Breast epithelium (tissue), 4 donors: Measurements from ENCODE around the gene KLK4. TPM values are rescaled to one million over a fixed set of nuclear protein-coding genes. Genes with fewer than 3 reads are reported as not detected.
A peak's percentile ranks its signal among the peaks of the same experiment; 100 is the strongest.

Experiments
- DNase-seq, 2 donors: peaks; one replicate each; pipeline ENCODE4 v3.0.0-alpha.2; 2019; ENCODE audit warnings: low spot score in 2 of 2
- H3K27ac ChIP-seq, 2 donors: fragments of 200-600 bp; sonication (generic) in 1 of 2; one replicate each; pipeline ENCODE4 v1.5.1; 2016 to 2019; ENCODE audit warnings: mild to moderate bottlenecking in 1 of 2
- H3K27me3 ChIP-seq, 2 donors: fragments of 200-600 bp; sonication (generic) in 1 of 2; one replicate each; pipeline versions ENCODE4 v1.5.1 to v1.6.0; 2017 to 2019; ENCODE audit warnings: control low read depth in 1 of 2, mild to moderate bottlenecking in 1 of 2
- H3K36me3 ChIP-seq: fragments of 200-600 bp; one replicate; pipeline ENCODE4 v1.5.1; 2019
- H3K4me1 ChIP-seq, 2 donors: fragments of 200-600 bp; sonication (generic); one replicate each; pipeline ENCODE4 v1.5.1; 2016 to 2019; ENCODE audit warnings: control low read depth in 1 of 2
- H3K4me3 ChIP-seq, 3 donors: fragments of 200-600 bp; sonication (generic); 1 replicate in 2 of 3; 2 replicates in 1 of 3; pipeline ENCODE4 v1.5.1; 2016 to 2019; ENCODE audit warnings: mild to moderate bottlenecking in 3 of 3, moderate library complexity in 2 of 3
- H3K9me3 ChIP-seq, 2 donors: fragments of 200-600 bp; sonication (generic) in 1 of 2; one replicate each; pipeline ENCODE4 v1.5.1; 2016 to 2019; ENCODE audit warnings: control low read depth in 1 of 2
- CTCF ChIP-seq, 3 donors: fragments of 450-650 bp; IDR thresholded peaks; one replicate each; pipeline ENCODE4 v1.5.1; 2016 to 2017; ENCODE audit warnings: antibody characterized with exemption in 3 of 3, mild to moderate bottlenecking in 3 of 3, moderate library complexity in 3 of 3
- POLR2A ChIP-seq: fragments of 450-650 bp; IDR thresholded peaks from one replicate; pipeline ENCODE4 v1.6.1; 2016; ENCODE audit warnings: antibody characterized with exemption, mild to moderate bottlenecking, moderate library complexity
- POLR2AphosphoS5 ChIP-seq, 3 donors: sonication (generic); formaldehyde crosslinking; IDR thresholded peaks; one replicate each; pipeline ENCODE4 v1.6.1; 2017; ENCODE audit warnings: antibody characterized with exemption in 3 of 3
- intact Hi-C: fragments of 100-400 bp; cut with DNase I; formaldehyde crosslinking; loops from one replicate; pipeline ENCODE4 v1.15.1; 2023; ENCODE audit warnings: low total_unique reads
- total RNA-seq, 3 donors: library from RNA; depleted of rRNA; stranded (reverse); fragments of >200 nt; gene quantifications; one replicate each; pipeline ENCODE4 v1.1.0, GENCODE V29; 2016

The KLK4 gene
- total RNA-seq: not detected

- DNase-seq: no peak
- intact Hi-C loops: no loop called here
- Histone ChIP-seq H3K9me3 (no peaks in the 10 kb centered on the region), H3K4me3 (no peak within 1 kb of the TSS), H3K27me3 (peaks cover 2 to 55% of the 10 kb centered on the region in 2 donors), H3K27ac (peak within 1 kb of the TSS in 1 of 2 donors; percentile 25), H3K36me3 (no peaks in the 10 kb centered on the region), H3K4me1 (no peaks in the 10 kb centered on the region)
- TF ChIP-seq POLR2AphosphoS5 (IDR thresholded peaks at IDR 0.05): no peak
- no peak for TF ChIP-seq POLR2A
Observed at GRCh38 chr19:50911206-50912101, at the start of gene KLK4. TSS of gene KLK4 (minus strand) at chr19:50911395. CDS start at chr19:50910738, 657 bp downstream.

GRCh38 chr19:50959731-50960500, 48.7 kb upstream of the KLK4 start:
- Histone ChIP-seq H3K4me1 (no peaks in the 10 kb centered on the region), H3K9me3 (no peaks in the 10 kb centered on the region), H3K4me3 (no peak overlapping the region), H3K27me3 (peaks cover 0 to 5% of the 10 kb centered on the region in 2 donors), H3K36me3 (no peaks in the 10 kb centered on the region), H3K27ac (no peak overlapping the region)
- TF ChIP-seq POLR2AphosphoS5 (IDR thresholded peaks at IDR 0.05): no peak
- TF ChIP-seq POLR2A: no peak
- TF ChIP-seq CTCF (IDR thresholded peaks at IDR 0.05): no peak
- intact Hi-C loops: no loop called here
- DNase-seq: no peak

- DNase-seq: no peak
- Histone ChIP-seq H3K27me3 (peaks cover 0 to 5% of the 10 kb centered on the region in 2 donors), H3K27ac (no peak overlapping the region), H3K9me3 (no peaks in the 10 kb centered on the region), H3K4me3 (no peak overlapping the region), H3K36me3 (no peaks in the 10 kb centered on the region), H3K4me1 (no peaks in the 10 kb centered on the region)
- no peak for TF ChIP-seq POLR2AphosphoS5 (IDR thresholded peaks at IDR 0.05)
- no peak for TF ChIP-seq CTCF (IDR thresholded peaks at IDR 0.05)
- no peak for TF ChIP-seq POLR2A
- intact Hi-C loops: no loop called here
Observed at GRCh38 chr19:50957587-50957986, 46.4 kb upstream of the KLK4 start.

GRCh38 chr19:50952910-50953309, 41.7 kb upstream of the KLK4 start, which contains the start of gene KLK5:
TSS of gene KLK5 (minus strand) at chr19:50953038. CDS start at chr19:50952657, 381 bp downstream.
- Histone ChIP-seq H3K4me1 (no peaks in the 10 kb centered on the region), H3K27ac (peak within 1 kb of the TSS; percentile 70 to 86), H3K27me3 (peaks cover 0 to 2% of the 10 kb centered on the region in 2 donors), H3K4me3 (peak within 1 kb of the TSS in 2 of 3 donors; percentile 53 to 61), H3K9me3 (no peaks in the 10 kb centered on the region), H3K36me3 (no peaks in the 10 kb centered on the region)
- peak; percentile 61 to 85 for DNase-seq
- TF ChIP-seq POLR2A: no peak
- TF ChIP-seq CTCF (IDR thresholded peaks at IDR 0.05): no peak
- TF ChIP-seq POLR2AphosphoS5 (IDR thresholded peaks at IDR 0.05): peak in 1 of 3 donors; percentile 57
- intact Hi-C loops: no loop called here

- Histone ChIP-seq H3K27me3 (no peaks in the 10 kb centered on the region), H3K4me3 (no peak overlapping the region), H3K36me3 (no peaks in the 10 kb centered on the region), H3K9me3 (no peaks in the 10 kb centered on the region), H3K27ac (no peak overlapping the region), H3K4me1 (no peaks in the 10 kb centered on the region)
- intact Hi-C loops: no loop called here
- TF ChIP-seq CTCF (IDR thresholded peaks at IDR 0.05) (no peak), POLR2AphosphoS5 (IDR thresholded peaks at IDR 0.05) (no peak), POLR2A (no peak)
- no peak for DNase-seq
Observed at GRCh38 chr19:50949861-50950260, 38.7 kb upstream of the KLK4 start.
